Smooth muscle cell (in vitro differentiated cells): Measurements from ENCODE around the gene TOP3A. TPM values are rescaled to one million over a fixed set of nuclear protein-coding genes. Genes with fewer than 3 reads are reported as not detected.

Experiments
- DNase-seq: peaks from one replicate; lab custom pipeline; 2025; ENCODE audit not compliant: unreplicated experiment; lab: John Stamatoyannopoulos, UW
- H2AFZ ChIP-seq: fragments of 200-600 bp; sonication (generic); 2 replicates; pipeline ENCODE4 v1.6.0; 2016; ENCODE audit warnings: antibody characterized with exemption, low read depth, mild to moderate bottlenecking
- H3F3A ChIP-seq: fragments of 200-600 bp; sonication (generic); 2 replicates; pipeline ENCODE4 v1.6.0; 2017; ENCODE audit warnings: antibody characterized with exemption, low read depth
- H3K27ac ChIP-seq: fragments of 200-600 bp; sonication (generic); 2 replicates; pipeline ENCODE4 v1.5.1; 2016; ENCODE audit warnings: low read depth, mild to moderate bottlenecking
- H3K27me3 ChIP-seq: fragments of 200-600 bp; sonication (generic); 2 replicates; pipeline ENCODE4 v1.6.1; 2016; ENCODE audit warnings: low read depth, mild to moderate bottlenecking
- H3K36me3 ChIP-seq: fragments of 200-600 bp; sonication (generic); 2 replicates; pipeline ENCODE4 v1.5.1; 2016; ENCODE audit warnings: low read depth
- H3K4me1 ChIP-seq: fragments of 200-600 bp; sonication (generic); 2 replicates; pipeline ENCODE4 v1.5.1; 2016; ENCODE audit warnings: low read depth
- H3K4me2 ChIP-seq: fragments of 200-600 bp; sonication (generic); 2 replicates; pipeline ENCODE4 v1.6.0; 2016; ENCODE audit warnings: mild to moderate bottlenecking
- H3K4me3 ChIP-seq: fragments of 200-600 bp; sonication (generic); 2 replicates; pipeline ENCODE4 v1.5.1; 2016; ENCODE audit warnings: mild to moderate bottlenecking
- H3K79me2 ChIP-seq: fragments of 200-600 bp; sonication (generic); 2 replicates; pipeline ENCODE4 v1.6.0; 2016; ENCODE audit warnings: low read depth, mild to moderate bottlenecking
- H3K9ac ChIP-seq: fragments of 200-600 bp; sonication (generic); 2 replicates; pipeline ENCODE4 v1.6.0; 2016; ENCODE audit warnings: low read depth
- H3K9me3 ChIP-seq: fragments of 200-600 bp; sonication (generic); replicated peaks from 2 replicates; pipeline ENCODE4 v1.5.1; 2016; ENCODE audit warnings: low read depth
- H4K20me1 ChIP-seq: fragments of 200-600 bp; sonication (generic); 2 replicates; pipeline ENCODE4 v1.6.0; 2016; ENCODE audit warnings: low read depth
- CTCF ChIP-seq: fragments of 200-600 bp; sonication (generic); IDR thresholded peaks from 2 replicates; pipeline ENCODE4 v1.5.1; 2017; ENCODE audit warnings: borderline replicate concordance, mild to moderate bottlenecking, antibody characterized with exemption; ENCODE audit not compliant: insufficient read depth, poor library complexity, severe bottlenecking
- WGBS: methylation state at CpG from one replicate; pipeline ENCODE4 v1.1.7; 2016; ENCODE audit warnings: low lambda C conversion rate; 5-methylcytosine and 5-hydroxymethylcytosine counted together
- polyA plus RNA-seq: library from polyadenylated mRNA; unstranded; fragments of >200 nt; fragmentation: Nextera tagmentation; extraction: Ambion mirVana; gene quantifications from 2 replicates; pipeline ENCODE4 v1.2.1, GENCODE V29; 2016
- total RNA-seq: library from RNA; depleted of rRNA; stranded (reverse); fragments of >200 nt; gene quantifications from 2 replicates; pipeline ENCODE4 v1.2.3, GENCODE V29; 2014

Gene TOP3A
- total and polyA plus RNA-seq, 2 experiments from 2014 or later, result 14.6 to 40.9 TPM

GRCh38 chr17:18280249-18280648, 34.5 kb downstream of the TOP3A start:
- Histone ChIP-seq H3K4me1 (no peaks in the 10 kb centered on the region), H2AFZ (no peak overlapping the region), H3K4me2 (no peak overlapping the region), H3K79me2 (no peaks in the 10 kb centered on the region), H3K27ac (no peak overlapping the region), H3F3A (peaks cover 3% of the 10 kb centered on the region), H3K27me3 (no peaks in the 10 kb centered on the region), H3K4me3 (no peak overlapping the region), H3K36me3 (peaks cover 4% of the 10 kb centered on the region), H4K20me1 (peaks cover 9% of the 10 kb centered on the region), H3K9me3 (no peaks in the 10 kb centered on the region), H3K9ac (no peak overlapping the region)
- DNase-seq, result no peak
- 98% methylated on average over 4 of the region's 4 CpGs for WGBS
- TF ChIP-seq CTCF, result no peak

DNA sequence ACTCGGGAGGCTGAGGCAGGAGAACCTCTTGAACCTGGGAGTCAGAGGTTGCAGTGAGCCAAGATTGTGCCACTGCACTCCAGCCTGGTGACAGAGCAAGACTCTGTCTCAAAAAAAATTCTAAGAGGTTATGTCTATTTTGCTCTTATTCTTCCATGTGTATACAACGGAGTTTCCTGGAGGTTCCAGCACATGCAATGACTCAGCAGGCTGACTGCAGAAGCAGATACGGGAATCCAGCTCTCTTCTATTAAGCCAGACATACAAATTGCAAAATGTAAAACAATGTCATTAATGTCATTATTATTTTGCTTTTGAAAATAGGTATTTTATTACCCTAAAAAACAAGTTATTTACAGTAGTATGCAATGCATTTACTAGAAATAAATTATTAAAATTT, 35.9 kb downstream of the TOP3A start:
- WGBS, result 59% methylated on average over 3 of the region's 3 CpGs
- peaks cover 9% of the 10 kb centered on the region for H4K20me1 ChIP-seq
- peaks cover 3% of the 10 kb centered on the region for H3F3A ChIP-seq
- no peak overlapping the region for H3K4me2 ChIP-seq
- no peak overlapping the region for H3K4me3 ChIP-seq
- DNase-seq, result no peak
- no peaks in the 10 kb centered on the region for H3K79me2 ChIP-seq
- H3K27me3 ChIP-seq, result no peaks in the 10 kb centered on the region
- no peak overlapping the region for H2AFZ ChIP-seq
- no peaks in the 10 kb centered on the region for H3K4me1 ChIP-seq
- TF ChIP-seq CTCF, result no peak
- no peaks in the 10 kb centered on the region for H3K9me3 ChIP-seq
- H3K36me3 ChIP-seq, result peaks cover 4% of the 10 kb centered on the region
- H3K27ac ChIP-seq, result peak overlapping the region; percentile 49
- H3K9ac ChIP-seq, result no peak overlapping the region

GRCh38 chr17:18277076-18277475, 37.7 kb downstream of the TOP3A start:
- no peak overlapping the region for H3K4me3 ChIP-seq
- H3K27ac ChIP-seq, result no peak overlapping the region
- no peak overlapping the region for H3K4me2 ChIP-seq
- no peak for DNase-seq
- no peaks in the 10 kb centered on the region for H3K4me1 ChIP-seq
- TF ChIP-seq CTCF, result no peak
- H3K9me3 ChIP-seq, result no peaks in the 10 kb centered on the region
- peaks cover 9% of the 10 kb centered on the region for H4K20me1 ChIP-seq
- no peak overlapping the region for H2AFZ ChIP-seq
- no peak overlapping the region for H3K9ac ChIP-seq
- 100% methylated on average over 1 of the region's 1 CpG for WGBS
- H3F3A ChIP-seq, result peaks cover 5% of the 10 kb centered on the region
- H3K79me2 ChIP-seq, result no peaks in the 10 kb centered on the region
- no peaks in the 10 kb centered on the region for H3K27me3 ChIP-seq
- peaks cover 4% of the 10 kb centered on the region for H3K36me3 ChIP-seq
